DND-41 (cell line): ENCODE data around the gene ARPC1A.
"Not testable (repeated sequence)": the region's sequence is repeated elsewhere in the genome, so short reads cannot be mapped to it uniquely, and the experiment has no call there.

Experiments used
- ATAC-seq: fragments of 200-7000 bp; cut with Tn5 transposase; 3 replicates; pipeline ENCODE4 v1.9.1; 2021; ENCODE audit warnings: low read depth; ENCODE audit not compliant: insufficient read depth
- DNase-seq: peaks from one replicate; pipeline ENCODE4 v3.0.0-alpha.2; 2020
- H2AFZ ChIP-seq: 2 replicates; pipeline ENCODE4 v1.6.0; 2012; ENCODE audit warnings: low read depth, low read length
- H3K27ac ChIP-seq: 2 replicates; pipeline ENCODE4 v1.5.1; 2012; ENCODE audit warnings: low read length, inconsistent platforms
- H3K27me3 ChIP-seq: fragments of 200-600 bp; sonication (generic); 2 replicates; pipeline ENCODE4 v1.6.0; 2012; ENCODE audit warnings: low read length, mild to moderate bottlenecking, inconsistent platforms; ENCODE audit not compliant: insufficient read depth, poor library complexity
- H3K36me3 ChIP-seq: 2 replicates; pipeline ENCODE4 v1.5.1; 2012; ENCODE audit warnings: low read length, inconsistent platforms; ENCODE audit not compliant: insufficient read depth
- H3K4me1 ChIP-seq: 2 replicates; pipeline ENCODE4 v1.5.1; 2012; ENCODE audit warnings: mild to moderate bottlenecking, low read length; ENCODE audit not compliant: insufficient read depth
- H3K4me2 ChIP-seq: 2 replicates; pipeline ENCODE4 v1.6.0; 2012; ENCODE audit warnings: mild to moderate bottlenecking, moderate library complexity, low read length, inconsistent platforms; ENCODE audit not compliant: insufficient read depth
- H3K4me3 ChIP-seq, 2 experiments: fragments of 200-600 bp in 1 of 2; shearing (Covaris generic) in 1 of 2; 2 replicates each; pipeline ENCODE4 v1.5.1; 2012 to 2016; ENCODE audit warnings: inconsistent platforms in 2 of 2, low read length in 2 of 2, mild to moderate bottlenecking in 2 of 2, low read depth in 1 of 2, moderate library complexity in 1 of 2
- H3K79me2 ChIP-seq: 2 replicates; pipeline ENCODE4 v1.6.0; 2012; ENCODE audit warnings: low read length, inconsistent platforms; ENCODE audit not compliant: insufficient read depth
- H3K9ac ChIP-seq: 2 replicates; pipeline ENCODE4 v1.6.0; 2012; ENCODE audit warnings: low read depth, mild to moderate bottlenecking, inconsistent platforms, low read length, moderate library complexity
- H3K9me3 ChIP-seq: 2 replicates; pipeline ENCODE4 v1.5.1; 2012; ENCODE audit warnings: low read length, moderate library complexity, mild to moderate bottlenecking, inconsistent platforms; ENCODE audit not compliant: insufficient read depth, severe bottlenecking
- H4K20me1 ChIP-seq: 2 replicates; pipeline ENCODE4 v1.6.0; 2012; ENCODE audit warnings: low read length; ENCODE audit not compliant: insufficient read depth
- EZH2 ChIP-seq: IDR thresholded peaks from 3 replicates; pipeline ENCODE4 v1.6.1; 2012; ENCODE audit warnings: borderline replicate concordance, low read depth, mild to moderate bottlenecking, moderate library complexity, low read length, inconsistent platforms; ENCODE audit not compliant: severe bottlenecking
- TF ChIP-seq, protein P1 (sequence below): IDR thresholded peaks from 2 replicates; pipeline ENCODE4 v1.5.1; 2012; ENCODE audit warnings: borderline replicate concordance, low read length, moderate library complexity, mild to moderate bottlenecking; ENCODE audit not compliant: poor library complexity, severe bottlenecking; ENCODE audit errors: extremely low read depth

The ARPC1A gene

DNA sequence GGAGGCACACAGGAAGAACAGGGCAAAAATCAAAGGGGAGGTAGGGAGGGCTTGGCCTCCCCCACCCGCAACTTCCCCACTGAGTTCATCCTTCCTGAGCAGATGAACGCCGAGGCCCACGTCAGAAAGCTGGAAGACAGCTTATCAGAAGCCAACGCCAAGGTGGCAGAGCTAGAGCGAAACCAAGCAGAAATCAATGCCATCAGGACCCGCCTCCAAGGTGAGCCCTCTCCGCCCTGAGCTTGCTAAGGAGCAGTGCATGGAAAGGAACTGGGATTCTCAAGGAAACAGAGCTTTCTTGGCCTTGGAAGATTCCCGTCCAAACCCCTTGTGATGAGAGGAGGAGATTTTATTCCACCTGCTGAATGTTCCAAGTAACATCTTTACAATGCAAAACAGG is 36.5 kb upstream of the ARPC1A start:
- no peaks in the 10 kb centered on the region for H3K27me3 ChIP-seq
- H3K9ac ChIP-seq, result no peak overlapping the region
- no peaks in the 10 kb centered on the region for H3K4me1 ChIP-seq
- DNase-seq (no peak), ATAC-seq (no peak)
- H2AFZ ChIP-seq, result no peak overlapping the region
- TF ChIP-seq, protein P1, sequence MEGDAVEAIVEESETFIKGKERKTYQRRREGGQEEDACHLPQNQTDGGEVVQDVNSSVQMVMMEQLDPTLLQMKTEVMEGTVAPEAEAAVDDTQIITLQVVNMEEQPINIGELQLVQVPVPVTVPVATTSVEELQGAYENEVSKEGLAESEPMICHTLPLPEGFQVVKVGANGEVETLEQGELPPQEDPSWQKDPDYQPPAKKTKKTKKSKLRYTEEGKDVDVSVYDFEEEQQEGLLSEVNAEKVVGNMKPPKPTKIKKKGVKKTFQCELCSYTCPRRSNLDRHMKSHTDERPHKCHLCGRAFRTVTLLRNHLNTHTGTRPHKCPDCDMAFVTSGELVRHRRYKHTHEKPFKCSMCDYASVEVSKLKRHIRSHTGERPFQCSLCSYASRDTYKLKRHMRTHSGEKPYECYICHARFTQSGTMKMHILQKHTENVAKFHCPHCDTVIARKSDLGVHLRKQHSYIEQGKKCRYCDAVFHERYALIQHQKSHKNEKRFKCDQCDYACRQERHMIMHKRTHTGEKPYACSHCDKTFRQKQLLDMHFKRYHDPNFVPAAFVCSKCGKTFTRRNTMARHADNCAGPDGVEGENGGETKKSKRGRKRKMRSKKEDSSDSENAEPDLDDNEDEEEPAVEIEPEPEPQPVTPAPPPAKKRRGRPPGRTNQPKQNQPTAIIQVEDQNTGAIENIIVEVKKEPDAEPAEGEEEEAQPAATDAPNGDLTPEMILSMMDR, result no peak
- no peak for TF ChIP-seq EZH2
- H3K79me2 ChIP-seq, result no peaks in the 10 kb centered on the region
- H3K4me2 ChIP-seq, result no peak overlapping the region
- H3K36me3 ChIP-seq, result no peaks in the 10 kb centered on the region
- H3K9me3 ChIP-seq, result no peaks in the 10 kb centered on the region
- no peak overlapping the region for H3K27ac ChIP-seq
- H3K4me3 ChIP-seq, result no peak overlapping the region
- H4K20me1 ChIP-seq, result no peaks in the 10 kb centered on the region

DNA sequence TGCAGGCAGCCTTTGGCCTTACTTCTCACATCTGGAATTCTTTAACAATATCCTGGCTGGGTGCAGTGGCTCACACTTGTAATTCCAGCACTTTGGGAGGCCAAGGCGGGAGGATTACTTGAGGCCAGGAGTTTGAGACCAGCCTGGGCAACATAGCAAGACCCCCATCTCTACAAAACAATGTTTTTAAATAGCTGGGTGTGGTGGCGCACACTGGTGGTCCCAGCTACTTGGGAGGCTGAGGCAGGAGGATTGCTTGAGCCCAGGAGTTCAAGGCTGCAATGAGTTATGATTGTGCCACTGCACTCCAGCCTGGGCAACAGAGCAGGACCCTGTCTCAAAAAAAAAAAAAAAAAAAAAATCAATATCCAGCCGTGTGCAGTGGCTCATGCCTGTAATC is 35.5 kb upstream of the ARPC1A start:
- H3K4me1 ChIP-seq, H3K27me3 ChIP-seq, H3K4me3 ChIP-seq, H4K20me1 ChIP-seq, H3K4me2 ChIP-seq, DNase-seq, H3K9ac ChIP-seq, H3K27ac ChIP-seq, H3K36me3 ChIP-seq, H2AFZ ChIP-seq, H3K79me2 ChIP-seq, H3K9me3 ChIP-seq, ATAC-seq: not testable (repeated sequence)

DNA sequence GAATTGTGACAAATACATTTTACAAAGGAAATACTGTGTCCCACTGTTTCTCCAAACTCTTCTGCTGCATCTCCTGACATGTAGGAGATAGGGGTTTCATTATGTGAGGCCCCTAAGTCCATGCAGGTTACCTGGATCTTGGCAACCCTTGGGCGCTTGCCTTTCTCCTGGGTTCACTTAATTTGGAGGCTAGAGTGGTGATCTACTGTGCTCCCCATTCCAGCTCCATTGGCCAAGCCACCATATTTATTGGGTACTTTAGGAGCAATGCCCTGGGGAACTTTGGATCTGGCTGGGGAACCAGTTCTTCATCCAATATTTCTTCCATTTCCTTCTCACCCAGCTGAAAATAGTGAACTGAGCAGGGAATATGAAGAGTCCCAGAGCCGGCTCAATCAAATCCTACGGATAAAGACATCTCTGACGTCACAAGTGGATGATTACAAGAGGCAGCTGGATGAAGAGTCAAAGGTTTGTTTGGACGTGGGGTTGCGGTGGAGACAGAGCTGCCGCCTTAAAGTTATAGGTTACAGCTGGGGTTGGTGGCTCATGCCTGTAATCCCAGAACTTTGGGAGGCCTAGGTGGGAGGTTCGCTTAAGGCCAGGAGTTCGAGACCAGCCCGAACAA is 34.6 kb upstream of the ARPC1A start:
- H3K9ac ChIP-seq, result no peak overlapping the region
- DNase-seq (no peak), ATAC-seq (no peak)
- H3K36me3 ChIP-seq, result no peaks in the 10 kb centered on the region
- no peaks in the 10 kb centered on the region for H3K4me1 ChIP-seq
- no peaks in the 10 kb centered on the region for H3K27me3 ChIP-seq
- H3K27ac ChIP-seq, result no peak overlapping the region
- no peak overlapping the region for H2AFZ ChIP-seq
- H3K4me2 ChIP-seq, result no peak overlapping the region
- H4K20me1 ChIP-seq, result no peaks in the 10 kb centered on the region
- H3K9me3 ChIP-seq, result no peaks in the 10 kb centered on the region
- H3K4me3 ChIP-seq, result no peak overlapping the region
- no peaks in the 10 kb centered on the region for H3K79me2 ChIP-seq
- TF ChIP-seq EZH2, result no peak
- TF ChIP-seq, protein P1, result no peak

DNA sequence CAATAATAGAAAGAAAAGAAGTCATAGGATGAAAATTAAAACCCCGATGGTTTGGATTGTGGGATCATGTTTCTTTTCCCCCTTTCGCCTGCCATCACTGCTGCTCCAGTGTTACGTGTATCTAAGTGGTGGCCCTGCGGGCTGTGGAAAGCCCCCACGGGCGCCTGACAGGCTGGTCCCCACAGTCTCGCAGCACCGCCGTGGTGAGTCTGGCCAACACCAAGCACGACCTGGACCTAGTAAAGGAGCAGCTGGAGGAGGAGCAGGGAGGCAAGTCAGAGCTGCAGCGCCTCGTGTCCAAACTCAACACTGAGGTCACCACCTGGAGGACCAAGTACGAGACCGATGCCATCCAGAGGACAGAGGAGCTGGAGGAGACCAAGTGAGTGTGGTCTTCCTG is 33.6 kb upstream of the ARPC1A start:
- no peak for DNase-seq
- no peaks in the 10 kb centered on the region for H4K20me1 ChIP-seq
- no peaks in the 10 kb centered on the region for H3K36me3 ChIP-seq
- no peak overlapping the region for H2AFZ ChIP-seq
- no peak overlapping the region for H3K27ac ChIP-seq
- TF ChIP-seq, protein P1, result no peak
- no peak for TF ChIP-seq EZH2
- H3K9ac ChIP-seq, result no peak overlapping the region
- no peaks in the 10 kb centered on the region for H3K79me2 ChIP-seq
- H3K4me1 ChIP-seq, result no peaks in the 10 kb centered on the region
- H3K4me3 ChIP-seq, result no peak overlapping the region
- H3K4me2 ChIP-seq, result no peak overlapping the region
- ATAC-seq, result no peak
- no peaks in the 10 kb centered on the region for H3K27me3 ChIP-seq
- no peaks in the 10 kb centered on the region for H3K9me3 ChIP-seq
